Peyer's patch (tissue), 4 donors: Measurements from ENCODE around the gene SEMA3A. TPM values are rescaled to one million over a fixed set of nuclear protein-coding genes. Genes with fewer than 3 reads are reported as not detected.

Experiments
- DNase-seq, 3 donors: peaks; one replicate each; pipeline ENCODE4 v3.0.0-alpha.2; 2017 to 2019
- H3K27ac ChIP-seq, 4 donors: fragments of 200-600 bp; sonication (generic); one replicate each; pipeline ENCODE4 v1.5.1; 2016 to 2019
- H3K27me3 ChIP-seq, 2 donors: fragments of 200-600 bp; sonication (generic); one replicate each; pipeline ENCODE4 v1.5.1; 2019
- H3K36me3 ChIP-seq, 3 donors: fragments of 200-600 bp; sonication (generic); one replicate each; pipeline ENCODE4 v1.5.1; 2016 to 2019
- H3K4me1 ChIP-seq, 4 donors: fragments of 200-600 bp; sonication (generic); one replicate each; pipeline ENCODE4 v1.5.1; 2016 to 2019
- H3K4me3 ChIP-seq, 4 donors: fragments of 200-600 bp; sonication (generic); 1 replicate in 3 of 4; 2 replicates in 1 of 4; pipeline ENCODE4 v1.5.1; 2016 to 2019; ENCODE audit warnings: mild to moderate bottlenecking in 1 of 4
- H3K9me3 ChIP-seq, 4 donors: fragments of 200-600 bp; sonication (generic); one replicate each; pipeline ENCODE4 v1.5.1; 2016 to 2019; ENCODE audit warnings: mild to moderate bottlenecking in 1 of 4
- POLR2A ChIP-seq, 2 donors: fragments of 450-650 bp; IDR thresholded peaks; one replicate each; pipeline ENCODE4 v1.5.1; 2017; ENCODE audit warnings: antibody characterized with exemption in 2 of 2, mild to moderate bottlenecking in 2 of 2, moderate library complexity in 2 of 2
- total RNA-seq, 4 donors: library from RNA; depleted of rRNA; stranded (reverse); fragments of >200 nt; gene quantifications; one replicate each; pipeline ENCODE4 v1.1.0, GENCODE V29; 2016
- TF ChIP-seq, protein P1 (sequence below), 6 experiments: fragments of 450-650 bp in 4 of 6; fragments of 200-600 bp in 2 of 6; sonication (generic) in 1 of 6; IDR thresholded peaks; one replicate each; pipeline ENCODE4 v1.5.1; 2017 to 2019; ENCODE audit warnings: antibody characterized with exemption in 6 of 6, mild to moderate bottlenecking in 3 of 6, moderate library complexity in 1 of 6

The SEMA3A gene
- total RNA-seq, 4 donors from 2014 or later: 1.3 to 12.4 (median 3.8) TPM

GRCh38 chr7:84142726-84143125 lies 51.9 kb downstream of the SEMA3A start:
- Histone ChIP-seq H3K4me1 (no peaks in the 10 kb centered on the region), H3K9me3 (no peaks in the 10 kb centered on the region)
- no peak for DNase-seq

DNA sequence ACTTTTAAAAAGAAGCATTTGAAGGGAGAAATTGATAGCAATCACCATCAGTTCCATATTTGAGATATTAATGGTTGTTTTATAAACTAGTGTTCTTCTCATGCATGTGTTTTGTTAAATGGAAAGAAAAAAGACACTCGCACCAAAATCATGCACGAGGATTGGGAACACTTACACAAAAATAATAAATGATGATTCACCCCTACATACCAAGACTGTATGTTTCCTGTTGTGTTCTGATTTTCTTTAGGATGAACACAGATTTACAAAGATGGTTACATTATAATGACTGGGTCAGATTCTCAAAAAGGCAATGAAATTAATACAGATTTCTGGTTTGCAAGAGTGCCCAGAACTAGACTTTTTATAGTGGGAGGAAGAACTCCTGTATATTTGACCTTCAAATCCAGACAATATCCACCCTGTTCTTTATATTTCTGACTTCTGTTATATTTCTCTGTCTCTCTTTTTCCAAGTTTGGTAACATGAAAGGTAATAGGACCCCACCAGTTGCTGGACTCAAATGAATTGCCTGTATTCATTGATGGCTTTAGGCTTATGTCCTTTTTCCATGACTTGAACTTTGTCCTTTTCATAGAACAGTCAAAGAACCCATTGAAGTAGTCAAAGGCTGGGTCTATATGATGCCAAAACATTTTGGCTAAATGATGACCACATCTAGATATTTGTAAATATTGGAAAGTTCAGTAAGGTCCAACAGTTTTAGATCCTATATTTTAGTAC lies 54.4 kb downstream of the SEMA3A start:
- no peaks in the 10 kb centered on the region for H3K27me3 ChIP-seq
- TF ChIP-seq, protein P1, sequence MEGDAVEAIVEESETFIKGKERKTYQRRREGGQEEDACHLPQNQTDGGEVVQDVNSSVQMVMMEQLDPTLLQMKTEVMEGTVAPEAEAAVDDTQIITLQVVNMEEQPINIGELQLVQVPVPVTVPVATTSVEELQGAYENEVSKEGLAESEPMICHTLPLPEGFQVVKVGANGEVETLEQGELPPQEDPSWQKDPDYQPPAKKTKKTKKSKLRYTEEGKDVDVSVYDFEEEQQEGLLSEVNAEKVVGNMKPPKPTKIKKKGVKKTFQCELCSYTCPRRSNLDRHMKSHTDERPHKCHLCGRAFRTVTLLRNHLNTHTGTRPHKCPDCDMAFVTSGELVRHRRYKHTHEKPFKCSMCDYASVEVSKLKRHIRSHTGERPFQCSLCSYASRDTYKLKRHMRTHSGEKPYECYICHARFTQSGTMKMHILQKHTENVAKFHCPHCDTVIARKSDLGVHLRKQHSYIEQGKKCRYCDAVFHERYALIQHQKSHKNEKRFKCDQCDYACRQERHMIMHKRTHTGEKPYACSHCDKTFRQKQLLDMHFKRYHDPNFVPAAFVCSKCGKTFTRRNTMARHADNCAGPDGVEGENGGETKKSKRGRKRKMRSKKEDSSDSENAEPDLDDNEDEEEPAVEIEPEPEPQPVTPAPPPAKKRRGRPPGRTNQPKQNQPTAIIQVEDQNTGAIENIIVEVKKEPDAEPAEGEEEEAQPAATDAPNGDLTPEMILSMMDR (IDR thresholded peaks at IDR 0.05): no peak
- TF ChIP-seq POLR2A (IDR thresholded peaks at IDR 0.05): no peak
- DNase-seq: no peak
- H3K9me3 ChIP-seq: no peaks in the 10 kb centered on the region
- no peaks in the 10 kb centered on the region for H3K4me1 ChIP-seq
- no peak overlapping the region for H3K4me3 ChIP-seq
- no peaks in the 10 kb centered on the region for H3K36me3 ChIP-seq
- no peak overlapping the region for H3K27ac ChIP-seq

More at GRCh38 chr7:84142726-84143125, 51.9 kb downstream of the SEMA3A start:
- TF ChIP-seq, protein P1 (IDR thresholded peaks at IDR 0.05): no peak
- no peak for TF ChIP-seq POLR2A (IDR thresholded peaks at IDR 0.05)
- Histone ChIP-seq H3K4me3 (no peak overlapping the region), H3K27ac (no peak overlapping the region), H3K27me3 (no peaks in the 10 kb centered on the region), H3K36me3 (no peaks in the 10 kb centered on the region)

- DNase-seq: no peak
- TF ChIP-seq, protein P1 (IDR thresholded peaks at IDR 0.05): no peak
- TF ChIP-seq POLR2A (IDR thresholded peaks at IDR 0.05): no peak
- H3K9me3 ChIP-seq: no peaks in the 10 kb centered on the region
- no peak overlapping the region for H3K27ac ChIP-seq
- H3K27me3 ChIP-seq: no peaks in the 10 kb centered on the region
- H3K4me1 ChIP-seq: no peaks in the 10 kb centered on the region
- H3K36me3 ChIP-seq: no peaks in the 10 kb centered on the region
- no peak overlapping the region for H3K4me3 ChIP-seq
Observed at GRCh38 chr7:84138411-84138810, 56.2 kb downstream of the SEMA3A start.

DNA sequence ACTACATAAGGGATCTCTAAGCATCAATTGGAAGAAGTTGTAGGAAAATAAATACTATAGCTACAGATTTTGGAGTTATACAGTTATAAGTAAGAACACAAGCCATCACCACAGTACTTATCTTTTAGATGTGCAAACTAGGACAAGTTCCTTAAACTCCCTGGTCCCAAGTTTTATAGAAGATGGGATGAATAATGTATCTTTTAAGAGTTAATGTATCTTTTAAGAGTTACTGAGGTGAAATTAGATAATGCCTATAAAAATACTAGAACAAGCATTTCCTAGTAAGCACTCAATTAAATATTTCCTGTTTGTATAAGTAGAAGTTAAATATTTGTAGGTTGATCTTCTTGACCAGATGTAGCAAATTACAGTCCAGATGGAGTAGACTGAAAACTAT lies 56.8 kb downstream of the SEMA3A start:
- no peak for DNase-seq
- H3K27ac ChIP-seq: no peak overlapping the region
- no peaks in the 10 kb centered on the region for H3K27me3 ChIP-seq
- no peaks in the 10 kb centered on the region for H3K36me3 ChIP-seq
- TF ChIP-seq, protein P1 (IDR thresholded peaks at IDR 0.05): no peak
- no peak for TF ChIP-seq POLR2A (IDR thresholded peaks at IDR 0.05)
- no peaks in the 10 kb centered on the region for H3K9me3 ChIP-seq
- H3K4me1 ChIP-seq: no peaks in the 10 kb centered on the region
- H3K4me3 ChIP-seq: no peak overlapping the region

GRCh38 chr7:84136809-84137208 lies 57.8 kb downstream of the SEMA3A start:
- Histone ChIP-seq H3K27me3 (no peaks in the 10 kb centered on the region), H3K9me3 (no peaks in the 10 kb centered on the region), H3K4me3 (no peak overlapping the region), H3K36me3 (no peaks in the 10 kb centered on the region), H3K27ac (no peak overlapping the region), H3K4me1 (no peaks in the 10 kb centered on the region)
- TF ChIP-seq, protein P1 (IDR thresholded peaks at IDR 0.05): no peak
- no peak for TF ChIP-seq POLR2A (IDR thresholded peaks at IDR 0.05)
- no peak for DNase-seq
